GM12878 (cell line): ENCODE data around the gene LIN54. TPM values are rescaled to one million over a fixed set of nuclear protein-coding genes. Genes with fewer than 3 reads are reported as not detected.

ENCODE experiments used
- BCL11A ChIP-seq: IDR thresholded peaks from 2 replicates; pipeline ENCODE4 v1.6.1; 2011; ENCODE audit warnings: low read depth, low read length
- BHLHE40 ChIP-seq, 2 experiments: fragments of 450-650 bp in 1 of 2; IDR thresholded peaks; 2 replicates each; pipeline ENCODE4 v1.6.1; 2011 to 2017; ENCODE audit warnings: low read depth in 2 of 2, borderline replicate concordance in 1 of 2, improper control_type of control experiment in 1 of 2, low read length in 1 of 2, mild to moderate bottlenecking in 1 of 2
- CREM ChIP-seq: IDR thresholded peaks from 2 replicates; pipeline ENCODE4 v1.6.1; 2014; ENCODE audit warnings: antibody characterized with exemption, low read depth
- ETV6 ChIP-seq, 2 experiments: fragments of 450-650 bp in 1 of 2; IDR thresholded peaks in 1 of 2; conservative IDR thresholded peaks in 1 of 2; 2 replicates each; pipeline ENCODE4 v1.6.1; 2014; ENCODE audit warnings: antibody characterized with exemption in 1 of 2, borderline replicate concordance in 1 of 2, low read depth in 1 of 2, mild to moderate bottlenecking in 1 of 2, moderate library complexity in 1 of 2
- FOXM1 ChIP-seq: IDR thresholded peaks from 2 replicates; pipeline ENCODE4 v1.6.1; 2012; ENCODE audit warnings: low read depth, mild to moderate bottlenecking, inconsistent platforms, low read length, moderate library complexity
- GABPA ChIP-seq: IDR thresholded peaks from 2 replicates; pipeline ENCODE4 v1.6.1; 2014; ENCODE audit warnings: antibody characterized with exemption, low read depth, mild to moderate bottlenecking, inconsistent platforms
- MEF2A ChIP-seq: IDR thresholded peaks from 2 replicates; pipeline ENCODE4 v1.6.1; 2011; ENCODE audit warnings: low read depth, mild to moderate bottlenecking, low read length, moderate library complexity; ENCODE audit not compliant: insufficient read depth
- MEF2B ChIP-seq: fragments of 450-650 bp; IDR thresholded peaks from 2 replicates; pipeline ENCODE4 v1.6.1; 2018; ENCODE audit warnings: mild to moderate bottlenecking, moderate library complexity; ENCODE audit not compliant: partially characterized antibody, poor library complexity, severe bottlenecking
- MTA3 ChIP-seq: IDR thresholded peaks from 2 replicates; pipeline ENCODE4 v1.6.1; 2012; ENCODE audit warnings: low read length, inconsistent platforms, borderline replicate concordance
- MXI1 ChIP-seq: fragments of 150-350 bp; IDR thresholded peaks from 2 replicates; pipeline ENCODE4 v1.6.1; 2011; ENCODE audit warnings: low read depth, mild to moderate bottlenecking, inconsistent platforms, low read length, improper control_type of control experiment
- MYC ChIP-seq: IDR thresholded peaks from 2 replicates; pipeline ENCODE4 v1.6.1; 2011; ENCODE audit warnings: mild to moderate bottlenecking, low read length, moderate library complexity, inconsistent platforms; ENCODE audit not compliant: insufficient read depth, insufficient replicate concordance, insufficient read length, severe bottlenecking
- RBBP5 ChIP-seq: fragments of 200-600 bp; sonication (generic); conservative IDR thresholded peaks from 2 replicates; pipeline ENCODE4 v1.6.1; 2016
- RUNX3 ChIP-seq: IDR thresholded peaks from 2 replicates; pipeline ENCODE4 v1.6.1; 2012; ENCODE audit warnings: low read length, inconsistent platforms
- SMAD5 ChIP-seq: IDR thresholded peaks from 2 replicates; pipeline ENCODE4 v1.6.1; 2016; ENCODE audit warnings: antibody characterized with exemption, low read depth
- ZBED1 ChIP-seq: IDR thresholded peaks from 2 replicates; pipeline ENCODE4 v1.6.1; 2016; ENCODE audit warnings: borderline replicate concordance
- polyA plus RNA-seq, 11 experiments: library from polyadenylated mRNA; depleted of rRNA in 4 of 11; unstranded in 6 of 11; stranded (reverse) in 5 of 11; fragments of >200 nt; fragmentation: Nextera tagmentation in 4 of 11; fragmentation: Illumina TruSeq in 1 of 11; extraction: Ambion mirVana in 4 of 11; extraction: Trizol in 1 of 11; gene quantifications; 1 replicate in 1 of 11; 2 replicates in 10 of 11; pipeline versions ENCODE4 v1.2.1 to v1.2.3, GENCODE V29; 2011 to 2016; ENCODE audit warnings: inconsistent platforms in 2 of 11, missing spikeins in 2 of 11, low read depth in 1 of 11
- total RNA-seq, 4 experiments: library from RNA; depleted of rRNA in 3 of 4; stranded (reverse); fragments of >200 nt in 3 of 4; fragmentation: Illumina TruSeq in 1 of 4; extraction: Trizol in 1 of 4; gene quantifications; 2 replicates each; pipeline versions ENCODE4 v1.2.1 to v1.2.3, GENCODE V29; 2013 to 2021
- TF ChIP-seq, protein P1 (sequence below): fragments of 450-650 bp; IDR thresholded peaks from 2 replicates; pipeline ENCODE4 v1.6.1; 2016; ENCODE audit warnings: mild to moderate bottlenecking
- TF ChIP-seq, protein P2 (sequence below): fragments of 450-650 bp; formaldehyde crosslinking; IDR thresholded peaks from 2 replicates; pipeline ENCODE4 v1.4.0; 2020; ENCODE audit warnings: mild to moderate bottlenecking, moderate library complexity
- TF ChIP-seq, protein P3 (sequence below): fragments of 450-650 bp; IDR thresholded peaks from 2 replicates; pipeline ENCODE4 v1.6.1; 2017; ENCODE audit warnings: mild to moderate bottlenecking
- TF ChIP-seq, protein P4 (sequence below): fragments of 450-650 bp; IDR thresholded peaks from 2 replicates; pipeline ENCODE4 v1.6.1; 2017; ENCODE audit warnings: low read depth, mild to moderate bottlenecking, moderate library complexity
- TF ChIP-seq, protein P5 (sequence below): fragments of 150-350 bp; IDR thresholded peaks from 2 replicates; pipeline ENCODE4 v1.6.1; 2014; ENCODE audit warnings: mild to moderate bottlenecking, low read depth, low read length

LIN54 gene
- total and polyA plus RNA-seq, 10 of the 15 experiments (the other 5 are each of a cell fraction or from before 2014, with no cell fraction given) = 1.5 to 20.4 (median 12.2) TPM

DNA sequence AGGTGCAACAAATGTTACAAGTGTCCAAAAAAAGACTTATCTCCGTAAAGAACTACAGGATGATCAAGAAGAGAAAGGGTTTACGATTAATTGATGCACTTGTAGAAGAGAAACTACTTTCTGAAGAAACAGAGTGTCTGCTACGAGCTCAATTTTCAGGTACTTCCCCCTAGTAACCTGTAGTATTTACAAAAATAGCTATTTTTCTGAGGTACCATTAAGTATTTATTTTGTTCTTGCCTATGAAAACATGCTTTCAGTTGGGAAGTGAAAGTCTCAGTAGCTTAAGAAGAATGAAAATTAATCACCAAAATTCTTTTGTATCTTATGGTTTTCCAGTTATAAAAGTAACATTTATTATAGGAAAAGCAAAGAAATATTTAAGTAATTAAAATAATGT is 104.2 kb downstream of the LIN54 start (continued):
- TF ChIP-seq, protein P1, sequence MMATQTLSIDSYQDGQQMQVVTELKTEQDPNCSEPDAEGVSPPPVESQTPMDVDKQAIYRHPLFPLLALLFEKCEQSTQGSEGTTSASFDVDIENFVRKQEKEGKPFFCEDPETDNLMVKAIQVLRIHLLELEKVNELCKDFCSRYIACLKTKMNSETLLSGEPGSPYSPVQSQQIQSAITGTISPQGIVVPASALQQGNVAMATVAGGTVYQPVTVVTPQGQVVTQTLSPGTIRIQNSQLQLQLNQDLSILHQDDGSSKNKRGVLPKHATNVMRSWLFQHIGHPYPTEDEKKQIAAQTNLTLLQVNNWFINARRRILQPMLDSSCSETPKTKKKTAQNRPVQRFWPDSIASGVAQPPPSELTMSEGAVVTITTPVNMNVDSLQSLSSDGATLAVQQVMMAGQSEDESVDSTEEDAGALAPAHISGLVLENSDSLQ = no peak
- no peak for TF ChIP-seq BCL11A
- peak; percentile 44; the same call in 1 of the 2 replicates for TF ChIP-seq CREM
- peak; percentile 26; the same call in 1 of the 2 replicates for TF ChIP-seq FOXM1
- TF ChIP-seq RUNX3 = peak; percentile 70; the same call in 1 of the 2 replicates
- TF ChIP-seq, protein P2, sequence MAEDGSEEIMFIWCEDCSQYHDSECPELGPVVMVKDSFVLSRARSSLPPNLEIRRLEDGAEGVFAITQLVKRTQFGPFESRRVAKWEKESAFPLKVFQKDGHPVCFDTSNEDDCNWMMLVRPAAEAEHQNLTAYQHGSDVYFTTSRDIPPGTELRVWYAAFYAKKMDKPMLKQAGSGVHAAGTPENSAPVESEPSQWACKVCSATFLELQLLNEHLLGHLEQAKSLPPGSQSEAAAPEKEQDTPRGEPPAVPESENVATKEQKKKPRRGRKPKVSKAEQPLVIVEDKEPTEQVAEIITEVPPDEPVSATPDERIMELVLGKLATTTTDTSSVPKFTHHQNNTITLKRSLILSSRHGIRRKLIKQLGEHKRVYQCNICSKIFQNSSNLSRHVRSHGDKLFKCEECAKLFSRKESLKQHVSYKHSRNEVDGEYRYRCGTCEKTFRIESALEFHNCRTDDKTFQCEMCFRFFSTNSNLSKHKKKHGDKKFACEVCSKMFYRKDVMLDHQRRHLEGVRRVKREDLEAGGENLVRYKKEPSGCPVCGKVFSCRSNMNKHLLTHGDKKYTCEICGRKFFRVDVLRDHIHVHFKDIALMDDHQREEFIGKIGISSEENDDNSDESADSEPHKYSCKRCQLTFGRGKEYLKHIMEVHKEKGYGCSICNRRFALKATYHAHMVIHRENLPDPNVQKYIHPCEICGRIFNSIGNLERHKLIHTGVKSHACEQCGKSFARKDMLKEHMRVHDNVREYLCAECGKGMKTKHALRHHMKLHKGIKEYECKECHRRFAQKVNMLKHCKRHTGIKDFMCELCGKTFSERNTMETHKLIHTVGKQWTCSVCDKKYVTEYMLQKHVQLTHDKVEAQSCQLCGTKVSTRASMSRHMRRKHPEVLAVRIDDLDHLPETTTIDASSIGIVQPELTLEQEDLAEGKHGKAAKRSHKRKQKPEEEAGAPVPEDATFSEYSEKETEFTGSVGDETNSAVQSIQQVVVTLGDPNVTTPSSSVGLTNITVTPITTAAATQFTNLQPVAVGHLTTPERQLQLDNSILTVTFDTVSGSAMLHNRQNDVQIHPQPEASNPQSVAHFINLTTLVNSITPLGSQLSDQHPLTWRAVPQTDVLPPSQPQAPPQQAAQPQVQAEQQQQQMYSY (CRISPR knock-in tag) = no peak
- TF ChIP-seq MYC = no peak
- TF ChIP-seq, protein P3, sequence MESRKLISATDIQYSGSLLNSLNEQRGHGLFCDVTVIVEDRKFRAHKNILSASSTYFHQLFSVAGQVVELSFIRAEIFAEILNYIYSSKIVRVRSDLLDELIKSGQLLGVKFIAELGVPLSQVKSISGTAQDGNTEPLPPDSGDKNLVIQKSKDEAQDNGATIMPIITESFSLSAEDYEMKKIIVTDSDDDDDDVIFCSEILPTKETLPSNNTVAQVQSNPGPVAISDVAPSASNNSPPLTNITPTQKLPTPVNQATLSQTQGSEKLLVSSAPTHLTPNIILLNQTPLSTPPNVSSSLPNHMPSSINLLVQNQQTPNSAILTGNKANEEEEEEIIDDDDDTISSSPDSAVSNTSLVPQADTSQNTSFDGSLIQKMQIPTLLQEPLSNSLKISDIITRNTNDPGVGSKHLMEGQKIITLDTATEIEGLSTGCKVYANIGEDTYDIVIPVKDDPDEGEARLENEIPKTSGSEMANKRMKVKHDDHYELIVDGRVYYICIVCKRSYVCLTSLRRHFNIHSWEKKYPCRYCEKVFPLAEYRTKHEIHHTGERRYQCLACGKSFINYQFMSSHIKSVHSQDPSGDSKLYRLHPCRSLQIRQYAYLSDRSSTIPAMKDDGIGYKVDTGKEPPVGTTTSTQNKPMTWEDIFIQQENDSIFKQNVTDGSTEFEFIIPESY = no peak
- TF ChIP-seq MEF2A = peak; percentile 78; the same call in 1 of the 2 replicates
- no peak for TF ChIP-seq RBBP5
- TF ChIP-seq, protein P4, sequence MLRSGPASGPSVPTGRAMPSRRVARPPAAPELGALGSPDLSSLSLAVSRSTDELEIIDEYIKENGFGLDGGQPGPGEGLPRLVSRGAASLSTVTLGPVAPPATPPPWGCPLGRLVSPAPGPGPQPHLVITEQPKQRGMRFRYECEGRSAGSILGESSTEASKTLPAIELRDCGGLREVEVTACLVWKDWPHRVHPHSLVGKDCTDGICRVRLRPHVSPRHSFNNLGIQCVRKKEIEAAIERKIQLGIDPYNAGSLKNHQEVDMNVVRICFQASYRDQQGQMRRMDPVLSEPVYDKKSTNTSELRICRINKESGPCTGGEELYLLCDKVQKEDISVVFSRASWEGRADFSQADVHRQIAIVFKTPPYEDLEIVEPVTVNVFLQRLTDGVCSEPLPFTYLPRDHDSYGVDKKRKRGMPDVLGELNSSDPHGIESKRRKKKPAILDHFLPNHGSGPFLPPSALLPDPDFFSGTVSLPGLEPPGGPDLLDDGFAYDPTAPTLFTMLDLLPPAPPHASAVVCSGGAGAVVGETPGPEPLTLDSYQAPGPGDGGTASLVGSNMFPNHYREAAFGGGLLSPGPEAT = 0 out of 2 replicates have a peak, but pooled peaks have one; percentile 21
- TF ChIP-seq GABPA = no peak
- TF ChIP-seq MTA3 = 0 out of 2 replicates have a peak, but pooled peaks have one; percentile 52
- TF ChIP-seq ETV6 (conservative IDR thresholded peaks at IDR 0.05 in 1 of 2, IDR thresholded peaks at IDR 0.05 in 1 of 2; ENCODE audit: borderline replicate concordance in 1 of 2, low read depth in 1 of 2) = peak in 1 of 2 experiments; percentile 71; a peak in 1 of 4 replicates
- TF ChIP-seq BHLHE40 (IDR thresholded peaks at IDR 0.05; ENCODE audit: borderline replicate concordance in 1 of 2, low read depth in 2 of 2, low read length in 1 of 2) = no peak
- no peak for TF ChIP-seq MXI1
- TF ChIP-seq SMAD5 = no peak
- peak; percentile 23; the same call in 1 of the 2 replicates for TF ChIP-seq ZBED1
- TF ChIP-seq MEF2B = peak; percentile 64
- TF ChIP-seq, protein P5, sequence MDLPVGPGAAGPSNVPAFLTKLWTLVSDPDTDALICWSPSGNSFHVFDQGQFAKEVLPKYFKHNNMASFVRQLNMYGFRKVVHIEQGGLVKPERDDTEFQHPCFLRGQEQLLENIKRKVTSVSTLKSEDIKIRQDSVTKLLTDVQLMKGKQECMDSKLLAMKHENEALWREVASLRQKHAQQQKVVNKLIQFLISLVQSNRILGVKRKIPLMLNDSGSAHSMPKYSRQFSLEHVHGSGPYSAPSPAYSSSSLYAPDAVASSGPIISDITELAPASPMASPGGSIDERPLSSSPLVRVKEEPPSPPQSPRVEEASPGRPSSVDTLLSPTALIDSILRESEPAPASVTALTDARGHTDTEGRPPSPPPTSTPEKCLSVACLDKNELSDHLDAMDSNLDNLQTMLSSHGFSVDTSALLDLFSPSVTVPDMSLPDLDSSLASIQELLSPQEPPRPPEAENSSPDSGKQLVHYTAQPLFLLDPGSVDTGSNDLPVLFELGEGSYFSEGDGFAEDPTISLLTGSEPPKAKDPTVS = no peak
